Skeletal muscle tissue (tissue), 4 donors: ENCODE data around the gene HIPK1. TPM values are rescaled to one million over a fixed set of nuclear protein-coding genes. Genes with fewer than 3 reads are reported as not detected.

ENCODE experiments used
- H3K27ac ChIP-seq: one replicate; pipeline ENCODE4 v1.7.0; 2013; ENCODE audit warnings: mild to moderate bottlenecking, low read depth, low read length, inconsistent platforms
- H3K27me3 ChIP-seq, 3 donors: one replicate each; pipeline ENCODE4 v1.7.0; 2013; ENCODE audit warnings: low read length in 3 of 3; ENCODE audit not compliant: control insufficient read depth in 3 of 3, insufficient read depth in 3 of 3
- H3K36me3 ChIP-seq, 3 donors: one replicate each; pipeline ENCODE4 v1.7.0; 2013; ENCODE audit warnings: low read length in 3 of 3; ENCODE audit not compliant: control insufficient read depth in 3 of 3, insufficient read depth in 3 of 3
- H3K4me1 ChIP-seq, 3 donors: one replicate each; pipeline ENCODE4 v1.7.0; 2013; ENCODE audit warnings: low read length in 3 of 3, mild to moderate bottlenecking in 3 of 3; ENCODE audit not compliant: control insufficient read depth in 3 of 3, insufficient read depth in 3 of 3
- H3K4me3 ChIP-seq, 3 donors: one replicate each; pipeline ENCODE4 v1.7.0; 2013; ENCODE audit warnings: low read length in 3 of 3
- H3K9ac ChIP-seq, 3 donors: one replicate each; pipeline ENCODE4 v1.7.0; 2013; ENCODE audit warnings: low read length in 3 of 3, mild to moderate bottlenecking in 3 of 3, moderate library complexity in 2 of 3, low read depth in 1 of 3
- H3K9me3 ChIP-seq, 3 donors: one replicate each; pipeline ENCODE4 v1.7.0; 2013; ENCODE audit warnings: low read length in 3 of 3; ENCODE audit not compliant: control insufficient read depth in 3 of 3
- total RNA-seq: library from RNA; depleted of rRNA; stranded (reverse); fragments of >200 nt; gene quantifications from one replicate; pipeline ENCODE4 v1.2.3, GENCODE V29; 2014
- donor health status: Osteomylitis.

Gene HIPK1
- total RNA-seq, 1 donor from 2014 or later: 28.2 TPM

DNA sequence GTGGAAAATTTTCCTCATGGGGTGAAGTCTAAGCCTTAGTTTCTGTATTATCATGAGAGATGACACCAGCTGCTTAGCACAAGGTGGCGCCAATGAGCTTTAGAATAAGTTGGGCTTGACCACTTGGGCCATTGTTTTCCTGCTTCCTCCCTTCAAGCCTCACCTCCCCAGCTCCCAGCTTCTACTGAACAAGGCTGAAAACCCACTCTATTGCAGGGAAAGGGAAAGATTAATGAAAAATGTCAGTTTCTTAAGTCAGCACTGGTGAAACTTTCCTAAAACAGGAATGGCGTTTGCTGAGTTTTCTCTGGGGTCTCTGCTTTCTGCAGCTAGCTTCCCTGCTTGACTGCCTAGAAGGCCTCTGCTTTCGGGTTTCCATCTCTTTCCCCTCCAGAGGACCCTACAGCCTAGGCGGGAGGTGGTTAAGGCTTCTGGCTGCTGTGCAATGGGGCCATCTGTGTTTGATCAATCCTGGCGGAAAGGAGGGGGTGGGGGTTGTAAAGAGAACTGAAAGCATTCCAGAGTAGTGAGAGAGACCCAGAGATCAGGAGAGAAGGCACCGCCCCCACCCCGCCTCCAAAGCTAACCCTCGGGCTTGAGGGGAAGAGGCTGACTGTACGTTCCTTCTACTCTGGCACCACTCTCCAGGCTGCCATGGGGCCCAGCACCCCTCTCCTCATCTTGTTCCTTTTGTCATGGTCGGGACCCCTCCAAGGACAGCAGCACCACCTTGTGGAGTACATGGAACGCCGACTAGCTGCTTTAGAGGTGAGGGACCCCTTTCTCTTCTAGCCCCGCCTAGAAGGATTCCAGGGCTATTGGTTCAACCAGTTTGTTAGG, 50.0 kb downstream of the HIPK1 start, which contains the start of gene OLFML3:
OLFML3 (plus strand) TSS at position 612 of the 840 bp plus-strand sequence; CDS start at position 655, 43 bp downstream.
- no peaks in the 10 kb centered on the region for H3K9me3 ChIP-seq
- peak within 1 kb of the TSS in 2 of 3 donors; percentile 14 to 64 for H3K9ac ChIP-seq
- no peaks in the 10 kb centered on the region for H3K27me3 ChIP-seq
- peak within 1 kb of the TSS; percentile 44 to 70 (median 55) for H3K4me3 ChIP-seq
- peaks cover 55 to 66% (median 64%) of the 10 kb centered on the region in 3 donors for H3K4me1 ChIP-seq
- peak within 1 kb of the TSS; percentile 62 for H3K27ac ChIP-seq
- H3K36me3 ChIP-seq: peaks cover 0 to 6% (median 0%) of the 10 kb centered on the region in 3 donors

DNA sequence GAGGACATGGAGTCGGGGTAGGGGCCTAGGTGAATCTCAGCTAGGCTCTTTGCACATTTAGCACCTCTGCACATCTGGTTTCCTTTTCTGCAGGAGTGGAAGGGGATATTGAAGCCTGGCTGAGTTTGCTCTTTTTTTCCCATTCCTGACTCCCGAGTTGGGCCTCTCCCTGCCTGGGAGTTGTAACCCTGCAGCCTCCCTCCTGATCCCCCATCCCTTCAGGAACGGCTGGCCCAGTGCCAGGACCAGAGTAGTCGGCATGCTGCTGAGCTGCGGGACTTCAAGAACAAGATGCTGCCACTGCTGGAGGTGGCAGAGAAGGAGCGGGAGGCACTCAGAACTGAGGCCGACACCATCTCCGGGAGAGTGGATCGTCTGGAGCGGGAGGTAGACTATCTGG, 51.0 kb downstream of the HIPK1 start:
- no peaks in the 10 kb centered on the region for H3K9me3 ChIP-seq
- H3K9ac ChIP-seq: peak overlapping the region in 2 of 3 donors; percentile 14 to 61
- peak overlapping the region; percentile 44 to 70 (median 52) for H3K4me3 ChIP-seq
- H3K27me3 ChIP-seq: no peaks in the 10 kb centered on the region
- H3K4me1 ChIP-seq: peaks cover 64 to 74% (median 71%) of the 10 kb centered on the region in 3 donors
- peak overlapping the region; percentile 62 for H3K27ac ChIP-seq
- peaks cover 0 to 2% (median 0%) of the 10 kb centered on the region in 3 donors for H3K36me3 ChIP-seq

DNA sequence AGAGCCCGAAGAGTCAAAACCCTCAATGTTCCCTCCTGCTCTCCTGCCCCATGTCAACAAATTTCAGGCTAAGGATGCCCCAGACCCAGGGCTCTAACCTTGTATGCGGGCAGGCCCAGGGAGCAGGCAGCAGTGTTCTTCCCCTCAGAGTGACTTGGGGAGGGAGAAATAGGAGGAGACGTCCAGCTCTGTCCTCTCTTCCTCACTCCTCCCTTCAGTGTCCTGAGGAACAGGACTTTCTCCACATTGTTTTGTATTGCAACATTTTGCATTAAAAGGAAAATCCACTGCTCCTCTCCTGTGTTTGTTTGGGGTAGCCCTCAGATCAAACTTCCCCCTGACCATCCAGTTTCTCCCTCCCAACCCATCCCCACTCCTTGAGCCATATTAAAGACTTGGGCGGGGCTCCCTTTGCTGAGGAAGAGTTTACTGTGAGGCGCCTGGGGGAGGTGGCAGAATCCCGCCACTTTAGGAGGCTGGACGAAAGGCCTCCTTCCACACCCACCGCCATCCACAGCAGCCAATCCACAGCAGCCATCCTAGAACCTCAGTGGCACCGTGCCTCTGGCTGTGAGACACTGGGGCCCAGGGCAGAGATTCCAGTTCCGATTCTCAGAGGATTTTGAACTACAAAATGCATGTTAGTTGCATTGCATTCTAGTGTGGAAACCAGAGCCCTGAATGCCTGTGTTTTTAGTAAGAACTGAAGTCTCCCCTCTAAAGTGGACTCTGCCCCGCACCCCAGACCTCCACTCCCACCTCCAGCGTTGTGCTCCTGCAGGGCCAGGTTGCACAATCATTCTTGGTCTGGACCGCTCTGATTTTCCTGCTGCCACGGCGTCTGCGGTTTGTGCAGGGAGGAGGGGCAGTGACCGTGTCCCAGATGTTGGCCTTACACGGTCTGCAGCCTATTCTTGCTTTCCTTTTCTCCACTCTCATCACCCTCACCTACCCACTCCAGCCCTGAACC, 53.1 kb downstream of the HIPK1 start:
- Histone ChIP-seq H3K9ac (peak overlapping the region; percentile 70 to 73 (median 71)), H3K27me3 (no peaks in the 10 kb centered on the region), H3K36me3 (no peaks in the 10 kb centered on the region), H3K27ac (peak overlapping the region; percentile 71), H3K4me3 (peak overlapping the region; percentile 54 to 73 (median 69)), H3K9me3 (no peaks in the 10 kb centered on the region), H3K4me1 (peaks cover 52 to 55% (median 55%) of the 10 kb centered on the region in 3 donors)

DNA sequence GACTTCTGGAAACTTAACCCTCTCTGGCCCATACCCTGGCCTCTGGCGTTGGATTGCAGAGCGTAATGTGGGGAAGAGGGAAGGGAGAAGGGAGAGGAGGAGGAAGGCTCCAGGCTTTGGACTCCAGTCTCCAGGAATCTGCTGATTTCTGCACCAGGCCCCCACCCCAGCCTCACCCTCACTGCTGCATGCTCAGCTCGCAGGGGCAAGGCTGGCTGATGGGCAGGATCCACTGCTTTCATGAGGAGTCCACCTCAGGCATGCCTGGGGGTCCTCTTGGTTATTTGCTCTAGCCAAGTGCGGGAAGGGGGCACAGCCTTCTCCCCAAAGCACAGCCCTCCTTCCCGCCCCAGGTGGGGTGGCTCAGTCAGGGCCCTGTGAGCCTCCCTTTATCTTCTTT, 53.8 kb downstream of the HIPK1 start:
- Histone ChIP-seq H3K4me1 (peaks cover 50 to 55% (median 52%) of the 10 kb centered on the region in 3 donors), H3K27me3 (no peaks in the 10 kb centered on the region), H3K9ac (peak overlapping the region; percentile 70 to 73 (median 71)), H3K9me3 (no peaks in the 10 kb centered on the region), H3K4me3 (peak overlapping the region; percentile 54 to 73 (median 69)), H3K36me3 (no peaks in the 10 kb centered on the region), H3K27ac (peak overlapping the region; percentile 71)

DNA sequence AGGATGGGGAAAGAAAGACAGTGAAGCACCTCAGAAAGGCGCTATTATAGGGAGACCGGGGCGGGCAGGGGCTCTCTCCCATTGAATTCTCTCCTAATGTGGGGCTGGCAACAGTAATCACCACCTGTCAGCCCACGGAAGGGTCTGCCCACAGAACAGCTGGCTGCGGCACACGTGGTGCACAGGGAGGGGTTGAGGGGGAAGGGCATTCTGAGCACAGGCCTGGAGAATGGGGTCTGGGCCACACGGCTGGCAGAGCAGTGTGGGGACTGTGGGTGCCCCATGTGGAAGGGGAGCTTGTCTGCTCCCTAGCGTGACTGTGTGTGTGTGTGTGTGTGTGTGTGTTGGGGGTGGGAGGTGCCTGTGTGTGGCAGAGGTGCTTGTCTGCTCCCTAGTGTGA, 54.3 kb downstream of the HIPK1 start:
- Histone ChIP-seq H3K27ac (peak overlapping the region; percentile 71), H3K4me1 (peaks cover 49 to 53% (median 50%) of the 10 kb centered on the region in 3 donors), H3K36me3 (no peaks in the 10 kb centered on the region), H3K27me3 (no peaks in the 10 kb centered on the region), H3K9me3 (no peaks in the 10 kb centered on the region), H3K9ac (peak overlapping the region; percentile 70 to 73 (median 71)), H3K4me3 (peak overlapping the region; percentile 54 to 73 (median 69))

DNA sequence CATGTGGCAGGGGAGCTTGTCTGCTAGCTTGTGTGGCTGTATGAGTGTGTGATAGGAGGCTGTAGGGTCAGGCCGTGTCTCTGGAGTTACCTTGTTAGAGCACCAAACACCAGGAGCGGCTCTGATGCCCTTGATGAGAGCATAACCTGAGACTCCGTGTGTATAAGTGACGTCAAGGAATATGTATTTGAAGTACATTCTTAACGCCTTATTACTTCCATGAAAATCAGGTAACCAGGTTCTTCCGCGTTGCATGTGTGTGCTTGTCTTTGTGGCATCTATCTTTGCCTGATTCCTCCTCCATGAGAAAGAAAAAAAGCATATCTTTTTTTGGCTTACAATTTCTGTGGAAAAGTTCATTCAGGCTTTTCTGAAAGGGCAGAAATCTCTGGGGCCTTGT, 54.7 kb downstream of the HIPK1 start:
- Histone ChIP-seq H3K4me1 (peaks cover 48 to 49% (median 48%) of the 10 kb centered on the region in 3 donors), H3K9ac (peak overlapping the region; percentile 70 to 73 (median 71)), H3K9me3 (no peaks in the 10 kb centered on the region), H3K27ac (peak overlapping the region; percentile 71), H3K4me3 (peak overlapping the region; percentile 54 to 73 (median 69)), H3K36me3 (no peaks in the 10 kb centered on the region), H3K27me3 (no peaks in the 10 kb centered on the region)

DNA sequence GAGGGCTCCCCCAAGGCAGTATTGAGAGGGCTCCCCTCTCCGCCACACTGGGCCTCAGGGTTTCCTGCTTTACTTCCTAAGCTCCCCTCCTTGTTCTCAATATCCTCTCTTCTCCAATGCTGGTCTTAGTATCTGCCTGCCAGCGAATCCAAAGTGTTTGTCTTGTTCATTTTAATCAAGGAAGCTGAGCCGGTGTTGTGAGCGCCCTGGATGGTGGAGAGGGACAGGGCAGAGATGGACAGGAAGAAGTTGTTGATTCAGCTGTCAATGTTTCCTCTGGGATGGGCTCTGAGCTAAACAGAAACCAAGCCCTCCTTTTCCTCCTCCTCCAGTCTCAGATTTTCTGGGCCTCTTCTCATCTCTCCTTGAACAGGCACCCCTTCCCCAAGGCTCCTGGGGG, 55.6 kb downstream of the HIPK1 start:
- Histone ChIP-seq H3K27me3 (no peaks in the 10 kb centered on the region), H3K36me3 (no peaks in the 10 kb centered on the region), H3K27ac (peak overlapping the region; percentile 71), H3K4me3 (peak overlapping the region in 2 of 3 donors; percentile 22 to 54), H3K9me3 (no peaks in the 10 kb centered on the region), H3K9ac (peak overlapping the region; percentile 0 to 51 (median 8)), H3K4me1 (peaks cover 41 to 46% (median 42%) of the 10 kb centered on the region in 3 donors)

DNA sequence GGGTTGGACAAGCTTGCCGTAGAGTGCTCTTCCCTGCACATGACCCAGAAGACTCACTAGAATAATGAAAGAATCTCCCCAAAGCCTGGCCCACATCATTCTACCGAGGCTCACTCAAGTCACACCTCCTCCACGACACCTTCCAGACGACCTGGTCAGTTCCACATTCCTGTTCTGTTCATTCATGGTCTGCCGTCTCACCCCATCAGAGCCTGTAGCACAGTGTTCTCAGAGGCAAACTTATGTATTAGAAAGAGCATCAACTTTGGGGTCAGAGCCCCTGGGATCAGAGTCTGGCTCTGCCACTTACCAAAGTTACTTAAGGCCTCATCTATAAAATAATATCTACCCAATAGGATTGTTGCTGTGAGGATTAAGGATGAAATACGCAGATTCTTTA, 57.7 kb downstream of the HIPK1 start:
- Histone ChIP-seq H3K9me3 (no peaks in the 10 kb centered on the region), H3K9ac (no peak overlapping the region), H3K4me3 (no peak overlapping the region), H3K27ac (no peak overlapping the region), H3K36me3 (no peaks in the 10 kb centered on the region), H3K27me3 (no peaks in the 10 kb centered on the region), H3K4me1 (peaks cover 36 to 45% (median 36%) of the 10 kb centered on the region in 3 donors)

DNA sequence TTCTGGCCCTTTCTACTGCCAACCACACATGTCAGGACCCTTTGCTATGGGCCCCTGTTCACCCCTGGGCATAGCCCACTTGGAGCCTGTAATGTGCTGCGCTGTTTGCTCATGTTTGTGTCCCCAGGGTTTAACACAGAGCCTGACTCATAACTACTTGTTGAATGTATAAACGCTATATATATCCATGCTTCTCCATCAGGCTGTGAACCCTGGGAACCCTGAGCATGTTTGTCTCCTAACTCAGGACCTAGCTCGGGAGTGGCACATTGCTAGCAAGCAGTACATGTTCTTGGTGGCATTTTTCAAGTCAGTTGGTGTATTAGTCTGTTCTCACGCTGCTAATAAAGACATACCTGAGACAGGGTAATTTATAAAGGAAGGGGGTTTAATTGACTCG, 58.1 kb downstream of the HIPK1 start:
- H3K27me3 ChIP-seq: no peaks in the 10 kb centered on the region
- H3K36me3 ChIP-seq: no peaks in the 10 kb centered on the region
- no peaks in the 10 kb centered on the region for H3K9me3 ChIP-seq
- H3K9ac ChIP-seq: no peak overlapping the region
- no peak overlapping the region for H3K4me3 ChIP-seq
- no peak overlapping the region for H3K27ac ChIP-seq
- H3K4me1 ChIP-seq: peaks cover 32 to 41% (median 32%) of the 10 kb centered on the region in 3 donors
